DOHH2 (cell line): ENCODE data around the gene TSPAN17.
A peak's percentile ranks its signal among the peaks of the same experiment; 100 is the strongest.

Source experiments
- H3F3A ChIP-seq: fragments of 200-600 bp; sonication (generic), shearing (Covaris generic); 2 replicates; pipeline ENCODE4 v1.6.0; 2016; ENCODE audit warnings: antibody characterized with exemption, mild to moderate bottlenecking; ENCODE audit not compliant: control insufficient read depth, insufficient read depth
- H3K27ac ChIP-seq: fragments of 200-600 bp; sonication (generic); 2 replicates; pipeline ENCODE4 v1.5.1; 2014; ENCODE audit warnings: low read depth, mild to moderate bottlenecking, low read length, moderate library complexity
- H3K27me3 ChIP-seq: fragments of 200-600 bp; sonication (generic); 2 replicates; pipeline ENCODE4 v1.6.1; 2014; ENCODE audit warnings: mild to moderate bottlenecking, low read length, mixed read lengths; ENCODE audit not compliant: control insufficient read depth
- H3K36me3 ChIP-seq: fragments of 200-600 bp; sonication (generic); 2 replicates; pipeline ENCODE4 v1.6.1; 2014; ENCODE audit warnings: mild to moderate bottlenecking, low read length, moderate library complexity, mixed read lengths; ENCODE audit not compliant: control insufficient read depth
- H3K4me1 ChIP-seq: fragments of 200-600 bp; sonication (generic); 2 replicates; pipeline ENCODE4 v1.6.1; 2014; ENCODE audit warnings: mild to moderate bottlenecking, low read length, mixed read lengths; ENCODE audit not compliant: control insufficient read depth
- H3K4me2 ChIP-seq: fragments of 200-600 bp; sonication (generic); 2 replicates; pipeline ENCODE4 v1.6.0; 2014; ENCODE audit warnings: mild to moderate bottlenecking, low read length, moderate library complexity
- H3K4me3 ChIP-seq: fragments of 200-600 bp; sonication (generic); 2 replicates; pipeline ENCODE4 v1.5.1; 2014; ENCODE audit warnings: mild to moderate bottlenecking, low read length, mixed read lengths
- H3K79me2 ChIP-seq: fragments of 200-600 bp; sonication (generic); 2 replicates; pipeline ENCODE4 v1.6.1; 2014; ENCODE audit warnings: mild to moderate bottlenecking, low read length, mixed read lengths; ENCODE audit not compliant: control insufficient read depth
- H3K9me2 ChIP-seq: fragments of 200-600 bp; sonication (generic); replicated peaks from 2 replicates; pipeline ENCODE4 v1.6.1; 2014; ENCODE audit warnings: mild to moderate bottlenecking, low read length, mixed read lengths; ENCODE audit not compliant: control insufficient read depth
- H3K9me3 ChIP-seq: fragments of 200-600 bp; sonication (generic); 2 replicates; pipeline ENCODE4 v1.6.1; 2014; ENCODE audit warnings: antibody characterized with exemption, low read length, mixed read lengths; ENCODE audit not compliant: control insufficient read depth, insufficient read depth
- H4K20me1 ChIP-seq: fragments of 200-600 bp; sonication (generic); 2 replicates; pipeline ENCODE4 v1.6.0; 2014; ENCODE audit warnings: low read depth, mild to moderate bottlenecking, antibody characterized with exemption, low read length, moderate library complexity; ENCODE audit not compliant: control insufficient read depth, insufficient read depth
- CTCF ChIP-seq: fragments of 200-600 bp; sonication (generic); IDR thresholded peaks from one replicate; pipeline ENCODE4 v1.5.1; 2014; ENCODE audit warnings: antibody characterized with exemption, mild to moderate bottlenecking, low read depth, low read length; ENCODE audit not compliant: poor library complexity, severe bottlenecking
- EZH2phosphoT487 ChIP-seq: fragments of 200-600 bp; sonication (generic); IDR thresholded peaks from 2 replicates; pipeline ENCODE4 v1.6.1; 2017; ENCODE audit warnings: borderline replicate concordance, mild to moderate bottlenecking, antibody characterized with exemption, low read length, moderate library complexity, mixed read lengths

TSPAN17 gene

GRCh38 chr5:176654856-176655255 is 7.6 kb downstream of the TSPAN17 start:
- Histone ChIP-seq H3K4me2 (no peak overlapping the region), H3K9me3 (no peaks in the 10 kb centered on the region), H3K79me2 (no peaks in the 10 kb centered on the region), H4K20me1 (peaks cover 3% of the 10 kb centered on the region; the same call in 1 of the 2 replicates), H3K27ac (no peak overlapping the region), H3K4me1 (peaks cover 10% of the 10 kb centered on the region), H3F3A (no peaks in the 10 kb centered on the region), H3K27me3 (no peaks in the 10 kb centered on the region), H3K4me3 (no peak overlapping the region), H3K9me2 (no peaks in the 10 kb centered on the region), H3K36me3 (no peaks in the 10 kb centered on the region)
- TF ChIP-seq EZH2phosphoT487, result no peak

GRCh38 chr5:176656467-176656990 is 9.2 kb downstream of the TSPAN17 start:
- Histone ChIP-seq H3K9me3 (no peaks in the 10 kb centered on the region), H3K4me1 (peaks cover 10% of the 10 kb centered on the region), H4K20me1 (peaks cover 3% of the 10 kb centered on the region; the same call in 1 of the 2 replicates), H3K4me2 (no peak overlapping the region), H3K36me3 (no peaks in the 10 kb centered on the region), H3K9me2 (no peaks in the 10 kb centered on the region), H3F3A (no peaks in the 10 kb centered on the region), H3K4me3 (no peak overlapping the region), H3K79me2 (no peaks in the 10 kb centered on the region), H3K27me3 (no peaks in the 10 kb centered on the region), H3K27ac (no peak overlapping the region)
- no peak for TF ChIP-seq CTCF
- TF ChIP-seq EZH2phosphoT487, result no peak

- no peaks in the 10 kb centered on the region for H3K36me3 ChIP-seq
- no peaks in the 10 kb centered on the region for H3K9me2 ChIP-seq
- H3K27ac ChIP-seq, result no peak overlapping the region
- H3K27me3 ChIP-seq, result peaks cover 3% of the 10 kb centered on the region; the same call in 1 of the 2 replicates
- peak; percentile 88 for TF ChIP-seq CTCF
- TF ChIP-seq EZH2phosphoT487, result no peak
- H3K9me3 ChIP-seq, result no peaks in the 10 kb centered on the region
- peaks cover 7% of the 10 kb centered on the region for H3K4me1 ChIP-seq
- H3K4me3 ChIP-seq, result no peak overlapping the region
- H3F3A ChIP-seq, result no peaks in the 10 kb centered on the region
- H3K79me2 ChIP-seq, result no peaks in the 10 kb centered on the region
- peaks cover 3% of the 10 kb centered on the region; the same call in 1 of the 2 replicates for H4K20me1 ChIP-seq
- no peak overlapping the region for H3K4me2 ChIP-seq
Observed at GRCh38 chr5:176658007-176658599, 10.8 kb downstream of the TSPAN17 start.

GRCh38 chr5:176658817-176659511 is 11.7 kb downstream of the TSPAN17 start:
- H4K20me1 ChIP-seq, result peaks cover 3% of the 10 kb centered on the region; the same call in 1 of the 2 replicates
- H3F3A ChIP-seq, result no peaks in the 10 kb centered on the region
- no peaks in the 10 kb centered on the region for H3K4me1 ChIP-seq
- no peaks in the 10 kb centered on the region for H3K79me2 ChIP-seq
- H3K9me2 ChIP-seq, result no peaks in the 10 kb centered on the region
- no peak overlapping the region for H3K27ac ChIP-seq
- no peaks in the 10 kb centered on the region for H3K36me3 ChIP-seq
- no peaks in the 10 kb centered on the region for H3K9me3 ChIP-seq
- no peak for TF ChIP-seq EZH2phosphoT487
- no peak for TF ChIP-seq CTCF
- H3K4me3 ChIP-seq, result no peak overlapping the region
- peaks cover 3% of the 10 kb centered on the region; the same call in 1 of the 2 replicates for H3K27me3 ChIP-seq
- no peak overlapping the region for H3K4me2 ChIP-seq
